ENCODE measurements around the gene TRAPPC2L. TPM values are rescaled to one million over a fixed set of nuclear protein-coding genes. Genes with fewer than 3 reads are reported as not detected.

The TRAPPC2L gene
- total and polyA plus RNA-seq, 10 of the 15 experiments (the other 5 are each of a cell fraction or from before 2014, with no cell fraction given), result 56.3 to 363 (median 118) TPM

- no peak for DNase-seq (ENCODE audit: low read depth, low spot score)
- no peak for ATAC-seq
- FAIRE-seq, result no peak
- WGBS (ENCODE audit: insufficient coverage, insufficient replicate concordance, low lambda C conversion rate, missing lambda C conversion rate), result 91% methylated on average over 11 of the region's 11 CpGs
- H3K4me3 ChIP-seq, result no peak overlapping the region
- H3K27me3 ChIP-seq (replicated peaks in 1 of 2; ENCODE audit: control insufficient read depth in 2 of 2, insufficient read depth in 2 of 2, low read length in 1 of 2), result no peaks in the 10 kb centered on the region
- H3K4me2 ChIP-seq (ENCODE audit: control insufficient read depth, insufficient read depth), result no peak overlapping the region
- SMC1A ChIA-PET (ENCODE audit: uncharacterized antibody, unreplicated experiment), result no interaction called here
- no peaks in the 10 kb centered on the region for H4K20me1 ChIP-seq (ENCODE audit: control insufficient read depth, insufficient read depth)
- CTCF ChIA-PET, result no interaction called here
- TF ChIP-seq, protein P1, sequence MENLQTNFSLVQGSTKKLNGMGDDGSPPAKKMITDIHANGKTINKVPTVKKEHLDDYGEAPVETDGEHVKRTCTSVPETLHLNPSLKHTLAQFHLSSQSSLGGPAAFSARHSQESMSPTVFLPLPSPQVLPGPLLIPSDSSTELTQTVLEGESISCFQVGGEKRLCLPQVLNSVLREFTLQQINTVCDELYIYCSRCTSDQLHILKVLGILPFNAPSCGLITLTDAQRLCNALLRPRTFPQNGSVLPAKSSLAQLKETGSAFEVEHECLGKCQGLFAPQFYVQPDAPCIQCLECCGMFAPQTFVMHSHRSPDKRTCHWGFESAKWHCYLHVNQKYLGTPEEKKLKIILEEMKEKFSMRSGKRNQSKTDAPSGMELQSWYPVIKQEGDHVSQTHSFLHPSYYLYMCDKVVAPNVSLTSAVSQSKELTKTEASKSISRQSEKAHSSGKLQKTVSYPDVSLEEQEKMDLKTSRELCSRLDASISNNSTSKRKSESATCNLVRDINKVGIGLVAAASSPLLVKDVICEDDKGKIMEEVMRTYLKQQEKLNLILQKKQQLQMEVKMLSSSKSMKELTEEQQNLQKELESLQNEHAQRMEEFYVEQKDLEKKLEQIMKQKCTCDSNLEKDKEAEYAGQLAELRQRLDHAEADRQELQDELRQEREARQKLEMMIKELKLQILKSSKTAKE (IDR thresholded peaks at IDR 0.05; ENCODE audit: low read depth, poor library complexity, severe bottlenecking), result no peak
- no peak for TF ChIP-seq NFYB (IDR thresholded peaks at IDR 0.05; ENCODE audit: insufficient read depth, low read depth, low read length)
- no peak for TF ChIP-seq SIX5 (IDR thresholded peaks at IDR 0.05; ENCODE audit: low read depth, low read length, severe bottlenecking)
- TF ChIP-seq CREB1 (IDR thresholded peaks at IDR 0.05; ENCODE audit: low read depth), result no peak
- TF ChIP-seq, protein P2, sequence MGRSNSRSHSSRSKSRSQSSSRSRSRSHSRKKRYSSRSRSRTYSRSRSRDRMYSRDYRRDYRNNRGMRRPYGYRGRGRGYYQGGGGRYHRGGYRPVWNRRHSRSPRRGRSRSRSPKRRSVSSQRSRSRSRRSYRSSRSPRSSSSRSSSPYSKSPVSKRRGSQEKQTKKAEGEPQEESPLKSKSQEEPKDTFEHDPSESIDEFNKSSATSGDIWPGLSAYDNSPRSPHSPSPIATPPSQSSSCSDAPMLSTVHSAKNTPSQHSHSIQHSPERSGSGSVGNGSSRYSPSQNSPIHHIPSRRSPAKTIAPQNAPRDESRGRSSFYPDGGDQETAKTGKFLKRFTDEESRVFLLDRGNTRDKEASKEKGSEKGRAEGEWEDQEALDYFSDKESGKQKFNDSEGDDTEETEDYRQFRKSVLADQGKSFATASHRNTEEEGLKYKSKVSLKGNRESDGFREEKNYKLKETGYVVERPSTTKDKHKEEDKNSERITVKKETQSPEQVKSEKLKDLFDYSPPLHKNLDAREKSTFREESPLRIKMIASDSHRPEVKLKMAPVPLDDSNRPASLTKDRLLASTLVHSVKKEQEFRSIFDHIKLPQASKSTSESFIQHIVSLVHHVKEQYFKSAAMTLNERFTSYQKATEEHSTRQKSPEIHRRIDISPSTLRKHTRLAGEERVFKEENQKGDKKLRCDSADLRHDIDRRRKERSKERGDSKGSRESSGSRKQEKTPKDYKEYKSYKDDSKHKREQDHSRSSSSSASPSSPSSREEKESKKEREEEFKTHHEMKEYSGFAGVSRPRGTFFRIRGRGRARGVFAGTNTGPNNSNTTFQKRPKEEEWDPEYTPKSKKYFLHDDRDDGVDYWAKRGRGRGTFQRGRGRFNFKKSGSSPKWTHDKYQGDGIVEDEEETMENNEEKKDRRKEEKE (IDR thresholded peaks at IDR 0.05), result no peak
- no peak for TF ChIP-seq ATF7 (IDR thresholded peaks at IDR 0.05; ENCODE audit: low read depth)
- no peak for TF ChIP-seq BMI1 (IDR thresholded peaks at IDR 0.05; ENCODE audit: borderline replicate concordance)
- RAD21 ChIA-PET (ENCODE audit: unreplicated experiment), result no interaction called here
- POLR2A ChIA-PET, result no interaction called here
- in situ Hi-C loops (cut with MboI) (no loop called here), intact Hi-C loops (cut with micrococcal nuclease; ENCODE audit: unreplicated experiment) (no loop called here)
- H3K9ac ChIP-seq (ENCODE audit: control insufficient read depth, insufficient read depth, low read length), result no peak overlapping the region
- no peaks in the 10 kb centered on the region for H3K79me2 ChIP-seq (ENCODE audit: control insufficient read depth, insufficient read depth, low read length)
- no peak overlapping the region for H2AFZ ChIP-seq (ENCODE audit: control insufficient read depth, low read depth, low read length)
- H3K4me1 ChIP-seq (ENCODE audit: control insufficient read depth, insufficient read depth, low read length), result no peaks in the 10 kb centered on the region
- peaks cover 2 to 4% of the 10 kb centered on the region in 2 experiments; a peak in 3 of 4 replicates for H3K36me3 ChIP-seq (ENCODE audit: control insufficient read depth in 2 of 2, insufficient read depth in 2 of 2, low read length in 1 of 2)
- H3K27ac ChIP-seq (ENCODE audit: control insufficient read depth, insufficient read depth), result no peak overlapping the region
- no TSS peak for BruUV-seq (replicated peaks)
- no peaks in the 10 kb centered on the region for H3K9me3 ChIP-seq (replicated peaks; ENCODE audit: control insufficient read depth, insufficient read depth, low read length)
Observed at GRCh38 chr16:88879788-88880055, 22.8 kb downstream of the TRAPPC2L start.

Data from GM12878 (cell line).